ENCODE data around the gene HS3ST4.

- TF ChIP-seq ZBTB33 (IDR thresholded peaks at IDR 0.05; ENCODE audit: extremely low read depth, insufficient replicate concordance, low read length) = no peak
- no peak for TF ChIP-seq SIN3A (IDR thresholded peaks at IDR 0.05; ENCODE audit: low read depth)
- no peak for TF ChIP-seq EZH2phosphoT487 (IDR thresholded peaks at IDR 0.05; ENCODE audit: borderline replicate concordance)
- TF ChIP-seq ZFX (IDR thresholded peaks at IDR 0.05) = no peak
- no peak for TF ChIP-seq CTCF (IDR thresholded peaks at IDR 0.05 in 2 of 3, conservative IDR thresholded peaks at IDR 0.05 in 1 of 3; ENCODE audit: borderline replicate concordance in 1 of 3, insufficient read depth in 1 of 3, low read depth in 2 of 3, low read length in 2 of 3)
- TF ChIP-seq POLR2A (IDR thresholded peaks at IDR 0.05; ENCODE audit: borderline replicate concordance, extremely low read depth, insufficient read depth, insufficient read length) = no peak
Measured at GRCh38 chr16:25827709-25828108, 135.9 kb downstream of the HS3ST4 start.

Data from HCT116 (cell line).